Activated naive CD4-positive, alpha-beta T cell treated with Interleukin-2 at 50 U/mL for 16 hours (primary cell): ENCODE data around the gene LRG1.
A peak's percentile ranks its signal among the peaks of the same experiment; 100 is the strongest.
"Not testable (repeated sequence)": the region's sequence is repeated elsewhere in the genome, so short reads cannot be mapped to it uniquely, and the experiment has no call there.

Experiments
- DNase-seq: peaks from one replicate; pipeline ENCODE4 v3.0.0-alpha.2; 2020

LRG1 gene

GRCh38 chr19:4550018-4550417 is 10.2 kb upstream of the LRG1 start:
- no peak for DNase-seq

GRCh38 chr19:4548238-4548584 is 8.4 kb upstream of the LRG1 start:
- no peak for DNase-seq

- peak; percentile 20 for DNase-seq
These were observed 7.7 kb upstream of the LRG1 start for GRCh38 chr19:4547303-4548237.

- no peak for DNase-seq
These were observed 4.2 kb upstream of the LRG1 start for GRCh38 chr19:4543842-4544647.

DNA sequence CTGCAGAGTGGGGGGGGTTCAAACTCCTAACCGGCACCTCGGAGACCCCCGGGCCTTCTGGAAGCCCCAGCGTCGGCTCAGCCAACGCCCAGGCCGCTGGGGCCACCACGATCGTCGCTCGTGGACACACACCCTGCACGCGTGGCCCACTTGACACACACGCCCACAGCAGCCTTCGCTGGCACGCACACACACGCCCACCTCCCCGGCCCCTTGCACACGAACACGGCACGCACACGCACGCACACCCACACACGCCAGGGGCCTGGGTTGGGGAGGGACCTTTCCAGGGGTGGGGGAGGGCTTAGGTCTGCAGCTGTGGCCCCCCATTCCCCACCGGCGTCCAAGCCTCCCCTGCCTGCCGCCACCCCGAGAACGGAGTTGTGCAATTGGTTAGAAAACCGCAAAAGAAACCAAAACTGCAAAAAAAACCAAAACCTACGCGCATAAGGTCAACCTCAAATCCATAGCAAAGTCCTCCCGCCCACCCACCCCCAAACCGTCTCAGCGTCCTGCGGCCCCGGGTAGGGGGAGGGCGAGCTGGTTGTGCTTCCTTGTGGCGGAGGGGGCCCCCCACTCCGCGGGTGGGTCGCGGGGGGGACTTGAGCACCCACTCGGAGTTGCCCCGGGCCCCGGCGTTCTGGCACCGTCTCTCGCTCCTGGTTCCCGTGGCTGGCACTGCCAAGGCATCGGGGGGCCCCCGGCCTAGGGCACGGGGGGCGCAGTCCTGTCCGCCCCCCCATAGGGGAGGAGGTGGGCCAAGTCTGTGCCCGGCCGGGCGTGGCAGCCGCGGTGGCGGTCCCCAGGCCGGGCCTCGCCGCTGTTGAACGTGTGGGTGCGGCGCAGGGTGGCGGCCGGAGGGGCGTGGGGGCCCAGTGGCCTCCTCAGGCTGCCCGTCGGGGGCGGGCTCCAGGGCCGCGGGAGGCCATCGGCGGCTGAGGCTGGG is 3.3 kb upstream of the LRG1 start:
- DNase-seq: no peak

- not testable (repeated sequence) for DNase-seq
These were observed 1.9 kb upstream of the LRG1 start for GRCh38 chr19:4541806-4542145.

- DNase-seq: no peak
These were observed 1.4 kb upstream of the LRG1 start for GRCh38 chr19:4541114-4541805.

GRCh38 chr19:4539169-4539692 is 605 bp downstream of the LRG1 start:
- no peak for DNase-seq

DNA sequence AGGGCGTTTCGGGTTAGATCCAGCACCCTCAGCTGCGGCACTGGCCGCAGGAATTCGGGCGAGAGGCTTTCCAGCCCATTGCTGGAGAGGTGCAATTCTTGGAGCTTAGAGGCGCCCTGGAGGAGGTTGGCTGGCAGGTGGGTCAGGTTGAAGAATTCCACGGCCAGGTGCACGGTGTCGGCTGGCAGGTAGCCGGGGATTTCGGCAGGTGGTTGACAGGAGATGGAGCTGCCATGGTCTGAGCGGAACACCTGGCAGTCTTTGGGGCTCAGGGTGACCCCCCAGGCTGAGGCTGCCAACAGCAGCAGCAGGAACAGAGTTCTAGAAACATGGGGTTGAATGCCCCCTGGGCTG is 1.3 kb downstream of the LRG1 start:
- no peak for DNase-seq

DNA sequence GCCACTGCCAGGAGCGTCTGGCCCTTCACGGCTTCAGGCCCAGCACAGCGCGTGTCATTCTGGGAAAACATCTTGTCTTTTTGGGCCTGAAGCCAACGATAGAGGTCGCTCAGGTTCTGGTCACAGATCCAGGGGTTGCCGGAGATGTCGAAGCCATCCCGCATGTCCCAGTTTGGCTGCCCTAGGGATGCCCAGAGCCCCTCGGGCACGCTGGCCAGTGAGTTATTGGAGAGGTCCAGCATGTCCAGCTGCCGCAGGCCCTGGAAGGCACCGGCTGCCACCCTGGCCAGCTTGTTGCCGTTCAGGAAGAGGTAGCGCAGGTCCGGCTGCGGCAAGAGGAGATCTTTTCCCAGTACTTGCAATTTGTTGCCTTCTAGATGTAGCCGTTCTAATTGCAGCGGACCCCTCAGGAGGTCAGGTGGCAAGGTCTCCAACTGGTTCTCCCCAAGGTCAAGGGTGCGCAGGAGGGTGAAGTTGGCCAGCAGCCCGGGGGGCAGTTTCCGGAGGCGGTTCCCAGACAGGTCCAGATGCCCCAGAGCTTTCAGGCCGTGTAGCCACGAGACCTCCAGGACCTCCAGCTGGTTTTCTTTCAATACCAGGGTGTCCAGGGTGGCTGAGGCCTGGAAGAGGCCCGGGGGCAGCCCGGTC is 1.8 kb downstream of the LRG1 start:
- DNase-seq: no peak

DNA sequence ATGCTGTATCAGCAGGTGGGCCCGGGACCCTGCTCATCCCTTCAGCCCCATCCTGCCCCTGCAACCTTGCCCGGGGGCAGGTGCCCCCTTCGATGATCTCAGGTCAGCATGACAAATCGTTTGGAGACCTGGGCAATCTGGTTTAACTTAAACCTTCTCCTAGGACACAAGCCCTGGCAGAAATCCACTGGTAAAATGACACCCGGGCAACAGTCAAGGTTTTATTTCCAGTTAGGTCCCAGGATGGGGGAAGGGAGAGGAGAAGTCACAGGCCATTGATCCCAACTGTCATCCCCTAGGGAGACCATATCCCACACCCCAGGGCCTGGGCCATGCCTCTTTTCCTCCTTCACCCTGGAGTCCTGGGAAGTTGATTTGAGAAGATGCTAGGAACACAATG is 3.0 kb downstream of the LRG1 start:
- DNase-seq: no peak

DNA sequence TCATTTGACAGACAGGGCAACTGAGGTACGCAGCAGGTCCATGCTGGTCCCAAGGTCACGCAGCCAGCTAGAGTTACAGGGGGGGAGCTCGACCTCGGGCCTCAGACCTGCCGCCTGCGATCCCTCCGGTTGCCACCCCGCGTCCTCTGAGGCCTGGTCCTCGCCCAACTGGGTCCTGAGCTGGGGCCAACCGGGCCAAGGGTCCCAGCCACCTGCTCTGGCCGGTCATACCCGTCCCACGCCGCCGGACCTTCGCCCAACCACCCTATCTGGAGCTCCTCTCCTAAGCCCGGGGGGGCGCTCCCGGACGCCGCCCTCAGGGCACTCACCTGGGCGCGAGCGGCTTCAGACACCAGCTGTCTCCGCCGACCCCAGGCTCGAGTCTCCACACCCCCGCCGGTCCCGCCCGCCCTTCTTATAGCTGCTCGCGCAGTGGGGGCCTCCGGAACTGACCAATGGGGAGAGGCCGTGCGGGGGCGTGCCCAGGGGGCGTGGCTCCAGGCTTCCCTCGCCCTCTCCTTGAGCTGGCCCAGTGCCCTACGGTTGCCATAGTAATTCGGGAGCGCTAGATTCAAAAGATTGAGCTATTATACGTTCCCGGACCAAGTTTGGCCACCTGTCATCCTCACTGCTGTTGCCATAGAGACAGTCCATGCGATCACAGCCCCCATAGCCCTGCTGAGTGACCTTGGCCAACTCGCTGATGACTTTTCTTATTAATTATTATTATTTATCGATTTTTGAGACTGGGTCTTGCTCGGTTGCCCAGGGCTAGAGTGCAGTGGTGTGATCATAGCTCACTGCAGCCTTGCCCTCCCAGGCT is 4.8 kb downstream of the LRG1 start, which contains the start of gene PLIN5:
TSS of gene PLIN5 (minus strand) at position 389 of the 823 bp plus-strand sequence. CDS start 1,150 bp downstream, outside the sequence.
- DNase-seq: peak; percentile 30

GRCh38 chr19:4533835-4534424 is 5.9 kb downstream of the LRG1 start:
- no peak for DNase-seq

DNA sequence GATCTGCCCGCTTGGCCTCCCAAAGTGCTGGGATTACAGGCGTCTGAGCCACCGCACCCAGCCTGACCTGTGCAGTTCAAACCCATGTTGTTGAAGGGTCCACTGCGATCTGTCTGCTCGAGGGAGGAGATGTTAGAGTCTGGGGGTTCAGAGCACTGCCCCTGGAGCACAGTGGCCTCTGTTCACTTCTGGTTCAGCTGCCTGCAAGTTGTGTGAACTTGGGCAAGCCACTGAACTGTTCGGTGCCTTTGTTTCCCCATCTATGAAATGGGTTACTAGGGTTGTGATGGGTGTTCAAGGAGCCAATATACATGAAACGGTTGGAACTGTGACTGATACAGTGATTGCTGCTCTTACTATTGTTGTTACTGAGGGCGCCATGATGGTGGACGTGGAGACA is 6.5 kb downstream of the LRG1 start:
- no peak for DNase-seq

DNA sequence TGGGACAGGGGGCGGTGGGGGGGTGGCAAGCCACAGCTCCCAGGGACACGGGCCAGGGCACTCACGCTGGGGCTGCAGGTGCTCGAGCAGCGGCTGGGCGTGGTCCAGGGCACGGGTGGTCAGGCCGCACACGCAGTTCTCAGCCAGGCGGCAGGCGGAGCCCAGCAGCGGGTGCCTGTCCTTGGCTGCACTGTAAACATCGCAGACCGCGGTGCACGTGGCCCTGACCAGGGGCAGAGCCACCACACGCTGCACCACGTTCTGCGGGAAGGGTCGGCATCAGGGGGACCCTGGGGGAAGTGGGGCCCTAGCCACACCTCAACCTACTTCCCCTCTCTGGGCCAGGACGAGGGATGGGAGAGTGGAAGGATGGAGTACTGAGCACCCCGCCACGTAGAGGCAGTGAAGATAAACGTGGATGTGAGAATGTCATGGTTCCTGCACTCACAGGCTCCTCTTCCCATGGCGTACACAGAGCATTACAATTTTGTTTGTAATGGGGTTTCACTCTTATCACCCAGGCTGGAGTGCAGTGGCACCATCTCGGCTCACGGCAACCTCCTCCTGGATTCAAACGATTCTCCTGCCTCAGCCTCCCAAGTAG is 8.2 kb downstream of the LRG1 start:
- DNase-seq: no peak

GRCh38 chr19:4529924-4530522 is 9.8 kb downstream of the LRG1 start:
- DNase-seq: no peak

GRCh38 chr19:4528843-4529242 is 11.0 kb downstream of the LRG1 start:
- no peak for DNase-seq

DNA sequence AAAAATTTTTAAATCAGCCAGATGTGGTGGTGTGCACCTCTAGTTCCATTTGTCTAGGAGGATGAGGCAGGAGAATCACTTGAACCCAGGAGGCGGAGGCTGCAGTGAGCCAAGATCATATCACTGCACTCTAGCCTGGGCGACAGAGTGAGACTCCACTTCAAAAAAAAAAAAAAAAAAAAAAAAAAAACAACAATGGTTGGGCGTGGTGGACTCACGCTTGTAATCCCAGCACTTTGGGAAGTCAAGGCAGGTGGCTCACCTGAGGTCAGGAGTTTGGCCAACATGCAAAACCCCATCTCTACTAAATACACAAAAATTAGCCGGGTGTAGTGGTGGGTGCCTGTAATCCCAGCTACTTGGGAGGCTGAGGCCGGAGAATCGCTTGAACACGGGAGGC is 12.5 kb downstream of the LRG1 start:
- not testable (repeated sequence) for DNase-seq

GRCh38 chr19:4525563-4526002 is 14.3 kb downstream of the LRG1 start:
- DNase-seq: no peak
